HL-60 (cell line): ENCODE measurements around the gene IGFLR1.

ENCODE experiments used
- CTCF ChIP-seq: IDR thresholded peaks from one replicate; pipeline ENCODE4 v1.5.1; 2011; ENCODE audit warnings: low read length, control low read depth, inconsistent platforms; ENCODE audit not compliant: insufficient read depth
- GABPA ChIP-seq: IDR thresholded peaks from 2 replicates; pipeline ENCODE4 v1.6.1; 2012; ENCODE audit warnings: low read depth
- POLR2AphosphoS5 ChIP-seq: IDR thresholded peaks from 2 replicates; pipeline ENCODE4 v1.6.1; 2012; ENCODE audit warnings: low read depth
- REST ChIP-seq: IDR thresholded peaks from 2 replicates; pipeline ENCODE4 v1.6.1; 2012; ENCODE audit warnings: low read depth; ENCODE audit not compliant: insufficient replicate concordance

GRCh38 chr19:35767288-35768081 lies 25.2 kb upstream of the IGFLR1 start:
- TF ChIP-seq CTCF: no peak
- no peak for TF ChIP-seq POLR2AphosphoS5
- no peak for TF ChIP-seq GABPA
- no peak for TF ChIP-seq REST
